CD4-positive, alpha-beta T cell treated with Interleukin-17A for 4 hours (primary cell): ENCODE measurements around the gene KRT20.
"Not testable (repeated sequence)": the region's sequence is repeated elsewhere in the genome, so short reads cannot be mapped to it uniquely, and the experiment has no call there.

Source experiments
- DNase-seq: peaks from one replicate; pipeline ENCODE4 v3.0.0-alpha.2; 2020; ENCODE audit warnings: mixed read lengths

Gene KRT20

DNA sequence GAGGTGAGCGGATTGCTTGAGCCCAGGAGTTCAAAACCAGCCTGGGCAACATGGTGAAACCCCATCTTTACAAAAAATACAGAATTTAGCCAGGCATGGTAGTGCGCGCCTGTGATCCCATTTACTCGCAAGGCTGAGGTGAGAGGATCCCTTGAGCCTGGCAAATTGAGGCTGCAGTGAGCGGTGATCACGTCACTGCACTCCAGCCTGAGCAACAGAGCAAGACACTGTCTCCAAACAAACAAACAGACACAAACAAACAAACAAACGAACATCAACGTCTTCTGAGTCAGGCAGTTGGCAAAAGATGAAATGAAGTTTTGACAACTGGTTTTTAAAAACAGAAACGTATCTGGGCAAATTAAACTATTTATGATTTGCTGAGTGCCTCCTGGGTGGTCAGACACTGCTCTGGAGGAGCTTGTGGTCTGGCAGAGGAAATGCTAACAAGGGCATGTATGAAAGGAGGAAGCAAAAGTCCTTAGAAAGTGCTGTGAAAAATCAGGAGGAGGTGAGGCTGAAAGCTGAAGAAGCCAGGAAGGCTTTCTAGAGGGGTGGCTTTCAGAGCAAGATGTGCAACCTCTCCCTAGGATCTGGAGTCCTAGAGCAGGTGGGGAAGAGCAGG lies 10.2 kb upstream of the KRT20 start:
- no peak for DNase-seq

DNA sequence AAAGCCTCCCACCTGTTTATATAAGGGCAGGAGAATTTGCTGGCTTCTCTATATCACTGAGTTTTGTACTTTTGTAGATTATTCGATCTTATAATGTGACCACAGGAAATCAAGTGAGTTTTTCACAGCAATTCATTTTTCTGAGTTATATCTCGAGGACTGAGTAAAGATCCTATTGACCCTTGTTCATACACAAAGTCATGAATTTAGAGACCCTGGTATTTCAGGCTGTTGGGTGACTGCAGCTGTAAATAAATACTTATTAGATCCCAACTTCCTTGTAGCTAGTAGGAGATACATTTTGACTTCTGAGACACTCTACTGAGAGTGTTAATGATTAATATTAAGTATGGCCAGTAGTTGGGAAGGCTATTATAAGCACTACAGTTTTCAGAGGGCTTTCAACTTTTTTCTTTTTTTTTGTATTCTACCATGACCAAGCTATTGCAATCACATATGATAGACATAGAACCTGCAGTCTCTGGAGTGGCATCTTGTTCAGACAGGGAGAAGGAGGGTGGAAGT lies 3.2 kb upstream of the KRT20 start:
- no peak for DNase-seq

DNA sequence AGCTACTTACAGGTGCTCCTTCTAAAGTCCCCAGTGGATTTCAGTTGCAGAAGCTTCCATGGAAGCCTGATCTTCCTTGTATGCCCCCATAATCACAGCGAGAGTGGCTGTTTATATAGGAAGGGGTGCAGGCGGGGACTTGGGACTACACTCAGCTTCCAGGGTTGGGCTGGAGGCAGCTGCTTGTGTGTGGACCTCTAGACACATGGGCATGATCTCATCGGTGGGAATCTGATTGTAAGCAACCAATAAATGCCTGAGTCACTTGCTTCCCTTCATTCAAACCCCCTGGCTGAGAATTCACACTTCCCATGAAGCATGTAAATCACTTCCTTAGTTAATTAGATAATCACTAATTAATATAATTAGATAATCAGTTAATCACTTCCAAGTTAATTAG lies 1.0 kb upstream of the KRT20 start:
- DNase-seq: no peak

DNA sequence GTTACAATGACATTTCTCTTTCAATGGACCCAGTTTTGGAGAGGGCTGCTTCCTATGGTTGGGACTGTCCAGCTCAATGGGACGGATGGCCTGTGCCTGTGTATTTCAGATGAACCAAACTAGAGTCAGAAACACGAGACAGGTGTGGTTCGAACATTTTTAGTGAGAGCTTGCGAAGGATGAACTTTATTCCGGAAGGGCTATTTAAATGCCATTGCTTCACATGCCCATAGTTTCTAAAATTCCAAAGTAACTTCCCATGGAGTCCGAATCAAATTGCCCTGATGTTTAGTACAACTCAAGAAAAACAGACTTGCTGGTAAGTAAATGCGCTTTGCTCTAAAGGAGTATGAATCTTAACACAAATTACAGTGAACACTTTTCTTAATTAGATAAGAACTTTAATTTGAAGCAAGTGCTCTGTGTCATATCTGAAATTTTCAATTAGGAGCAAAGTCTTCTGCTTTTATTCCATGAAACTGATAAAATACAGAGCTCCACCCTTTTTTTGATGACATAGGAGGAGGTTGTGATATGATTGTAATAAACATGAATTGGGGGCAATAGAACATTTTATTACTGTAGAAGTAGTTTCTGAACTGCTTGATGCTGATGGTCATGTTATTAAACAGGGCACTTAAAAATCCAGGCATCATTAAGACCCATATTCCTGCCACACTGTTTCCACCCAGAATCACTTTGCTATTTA lies 1.3 kb downstream of the KRT20 start:
- DNase-seq: no peak

DNA sequence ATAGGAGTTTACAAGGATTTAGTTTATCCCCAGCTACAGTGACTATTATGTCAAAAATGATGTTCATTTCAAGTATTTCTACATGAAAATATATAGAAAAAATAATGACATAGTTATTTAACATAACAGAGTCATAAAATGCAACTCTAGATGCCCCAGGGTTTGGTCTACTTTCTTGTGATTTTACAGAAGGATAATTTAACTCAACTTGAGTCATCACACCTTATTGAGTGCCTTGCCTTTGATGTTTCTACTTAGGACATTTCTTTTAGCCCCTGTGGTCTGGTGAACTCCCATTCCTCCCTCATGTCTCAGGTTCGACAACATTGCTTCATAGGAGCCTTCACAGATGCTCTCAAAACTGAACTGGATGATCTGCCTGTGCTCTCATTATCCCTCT lies 2.0 kb downstream of the KRT20 start:
- no peak for DNase-seq

DNA sequence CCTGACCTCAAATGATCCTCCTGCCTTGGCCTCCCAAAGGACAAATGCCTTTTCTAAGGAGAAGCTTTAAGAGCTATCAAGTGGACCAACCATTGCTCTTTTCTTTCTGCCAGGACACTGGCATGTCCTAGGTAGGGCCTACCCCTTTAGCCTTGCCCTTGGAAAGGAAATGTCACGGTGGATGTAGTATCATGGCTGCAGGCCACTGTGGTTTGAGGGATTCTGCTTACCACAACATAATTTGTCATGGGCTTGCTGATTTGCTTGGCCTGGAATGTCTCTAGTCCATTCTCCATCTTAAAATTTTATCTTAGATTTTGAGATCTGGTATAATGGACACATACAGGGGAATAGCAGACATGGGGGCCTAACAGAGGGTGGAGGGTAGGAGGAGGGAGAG lies 6.0 kb downstream of the KRT20 start:
- DNase-seq: no peak

DNA sequence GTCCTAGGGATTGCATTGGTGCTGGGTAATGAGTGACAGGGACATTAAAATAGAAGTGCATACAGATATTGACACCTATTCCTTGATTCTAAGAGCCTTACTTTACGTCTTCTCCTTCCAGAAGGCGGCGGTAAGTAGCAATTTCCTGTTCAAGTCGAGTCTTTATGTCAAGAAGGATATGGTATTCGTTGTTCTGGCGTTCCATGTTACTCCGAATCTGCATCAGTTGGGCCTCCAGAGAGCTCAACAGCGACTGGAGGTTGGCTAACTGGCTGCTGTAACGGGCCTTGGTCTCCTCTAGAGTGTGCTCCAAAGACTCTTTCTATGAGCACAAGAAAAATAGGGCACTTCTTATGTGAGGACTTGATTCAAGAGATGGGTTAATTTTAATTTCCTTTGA lies 7.0 kb downstream of the KRT20 start:
- no peak for DNase-seq

DNA sequence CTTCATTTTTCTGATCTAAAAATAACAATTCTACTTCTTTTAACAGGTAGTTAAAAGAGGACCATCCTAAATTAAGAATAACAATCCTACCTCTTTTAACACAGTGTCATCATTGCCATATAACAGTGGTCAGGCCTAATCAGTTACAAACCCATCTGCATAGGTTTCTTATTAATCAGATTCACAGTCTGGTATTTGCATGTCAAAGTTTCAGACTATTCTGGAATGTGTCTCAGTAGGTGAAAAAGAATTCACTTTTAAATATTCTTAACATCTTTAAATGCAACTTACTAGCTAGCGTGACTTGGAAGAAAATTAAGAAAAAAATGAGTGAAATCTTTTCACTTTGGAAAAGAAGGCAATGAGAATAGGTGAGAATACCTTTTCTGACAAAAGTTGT lies 11.2 kb downstream of the KRT20 start:
- DNase-seq: no peak

DNA sequence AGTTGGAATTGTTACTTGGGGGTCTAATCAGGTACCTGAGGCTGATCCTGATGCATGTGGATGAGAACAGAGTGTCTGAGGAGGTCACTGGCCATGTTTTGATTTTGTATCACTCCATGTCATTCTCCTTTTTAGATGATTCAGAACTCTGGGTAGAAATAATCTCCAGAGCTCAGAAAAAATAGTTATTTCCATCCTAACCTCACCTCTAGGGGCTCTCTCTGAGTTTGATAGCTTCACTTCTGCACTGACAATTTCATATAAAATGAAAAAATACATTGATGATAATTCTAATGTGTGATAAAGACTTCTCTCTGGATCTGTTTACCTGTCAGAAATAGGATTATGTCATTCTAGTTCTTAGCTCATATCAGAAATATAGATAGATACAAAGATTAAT lies 11.8 kb downstream of the KRT20 start:
- DNase-seq: no peak

DNA sequence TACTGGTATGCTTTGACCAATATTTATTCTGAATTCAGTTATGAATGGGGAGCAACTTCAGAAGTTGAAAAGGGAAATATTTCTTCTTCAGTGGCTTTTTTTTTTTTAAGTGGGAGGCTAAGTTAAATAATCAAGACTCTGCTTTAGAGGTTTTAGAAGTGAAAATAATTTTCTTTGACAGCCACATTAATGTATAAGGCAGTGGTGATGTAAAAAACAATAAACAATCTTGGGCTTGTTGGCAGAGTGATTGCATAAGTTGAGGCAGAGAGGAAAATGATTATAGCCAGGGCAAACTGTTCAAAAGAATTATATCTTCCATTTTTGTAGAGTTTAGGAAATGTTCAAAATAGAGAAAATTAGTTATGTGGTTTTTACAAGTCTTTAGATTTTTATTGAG lies 12.6 kb downstream of the KRT20 start:
- no peak for DNase-seq

DNA sequence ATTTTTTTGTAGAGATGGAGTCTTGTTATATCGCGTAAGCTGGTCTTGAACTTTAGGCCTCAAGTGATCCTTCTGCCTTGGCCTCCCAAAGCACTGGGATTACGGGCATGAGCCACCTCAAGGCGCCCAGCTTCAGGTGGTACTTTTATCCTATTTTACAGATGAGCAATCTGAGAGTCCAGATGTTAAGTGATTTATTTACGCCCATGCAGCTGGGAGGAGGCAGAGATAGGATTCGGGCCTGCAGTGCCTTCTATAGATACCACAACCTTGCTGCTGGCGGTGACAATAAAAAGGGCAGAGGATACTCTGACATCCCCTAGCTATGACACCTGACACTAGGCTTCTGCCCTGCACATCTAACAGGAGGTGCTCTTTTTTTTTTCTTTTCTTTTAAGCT lies 13.7 kb downstream of the KRT20 start:
- no peak for DNase-seq

DNA sequence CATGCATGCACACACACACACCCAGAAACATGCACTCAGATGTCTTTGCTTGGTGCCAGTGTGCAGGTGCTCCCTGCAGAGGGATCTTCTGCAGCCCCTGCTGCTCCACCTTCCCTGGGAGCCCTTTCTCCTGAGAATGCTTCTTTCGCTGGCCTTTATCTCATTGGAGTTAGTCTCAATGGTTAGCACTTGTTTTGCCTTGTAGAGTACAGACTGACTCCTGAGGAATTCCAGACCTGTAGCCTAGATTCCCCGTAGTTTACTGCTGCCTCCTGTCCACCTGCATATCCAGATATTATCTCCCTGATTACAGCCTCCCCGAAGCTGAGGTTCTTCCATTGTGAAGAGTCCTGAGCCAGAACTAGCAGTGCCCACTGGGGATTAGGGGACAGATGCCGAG lies 14.9 kb downstream of the KRT20 start:
- no peak for DNase-seq

DNA sequence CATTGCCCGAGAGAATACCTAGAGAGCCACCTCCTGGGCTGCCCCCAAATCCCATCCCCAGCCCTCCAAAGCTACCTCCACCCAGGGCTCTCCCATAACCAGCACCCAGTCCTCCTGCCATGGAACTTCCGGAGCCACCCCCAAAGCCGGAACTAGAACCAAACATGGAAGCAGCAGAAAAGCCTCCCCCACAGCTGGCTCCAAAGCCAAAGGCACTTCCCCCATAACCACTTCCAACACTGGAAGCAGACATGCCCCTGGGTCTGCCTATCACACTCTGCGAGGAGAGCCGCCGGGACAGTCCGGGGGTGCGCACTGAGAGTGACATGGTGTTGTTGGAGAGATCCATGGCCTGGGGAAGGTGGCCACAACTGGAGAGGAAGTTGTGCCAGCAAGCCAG lies 18.2 kb downstream of the KRT20 start, which contains the start of gene KRT12:
KRT12 (minus strand) TSS at position 386 of the 400 bp plus-strand sequence; CDS start at position 349, 37 bp downstream.
- no peak for DNase-seq

DNA sequence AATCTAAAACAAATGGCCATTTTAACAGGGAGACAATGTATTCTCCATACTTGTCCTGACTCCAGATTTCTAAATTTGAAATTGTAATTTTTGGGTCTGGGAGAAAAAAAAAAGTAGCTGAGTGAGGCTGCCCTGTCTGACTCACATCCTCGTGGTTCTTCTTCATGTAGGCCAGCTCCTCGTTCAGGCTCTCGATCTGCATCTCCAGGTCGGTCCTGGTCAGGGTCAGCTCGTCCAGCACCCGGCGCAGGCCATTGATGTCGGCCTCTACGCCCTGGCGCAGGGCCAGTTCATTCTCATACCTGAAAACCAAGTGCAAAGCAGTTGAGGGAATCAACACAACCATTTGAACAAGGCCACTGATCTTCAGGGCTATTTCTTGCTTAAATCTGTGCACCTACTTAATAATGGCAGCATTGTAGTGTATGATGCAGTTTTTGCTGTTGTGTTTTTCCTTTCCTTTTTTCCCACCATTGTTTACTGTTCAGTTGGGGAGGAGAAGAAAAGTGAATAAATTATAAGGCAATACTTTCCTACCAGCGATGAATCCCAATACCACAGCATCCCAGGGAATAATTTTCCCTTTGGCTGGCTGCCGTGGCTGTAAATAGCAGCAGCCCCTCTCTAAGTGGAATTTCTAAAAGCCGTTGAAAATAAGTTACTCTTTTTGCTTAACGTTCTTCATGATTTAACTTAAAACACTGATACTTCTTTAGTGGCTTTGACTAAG lies 20.2 kb downstream of the KRT20 start:
- DNase-seq: no peak

DNA sequence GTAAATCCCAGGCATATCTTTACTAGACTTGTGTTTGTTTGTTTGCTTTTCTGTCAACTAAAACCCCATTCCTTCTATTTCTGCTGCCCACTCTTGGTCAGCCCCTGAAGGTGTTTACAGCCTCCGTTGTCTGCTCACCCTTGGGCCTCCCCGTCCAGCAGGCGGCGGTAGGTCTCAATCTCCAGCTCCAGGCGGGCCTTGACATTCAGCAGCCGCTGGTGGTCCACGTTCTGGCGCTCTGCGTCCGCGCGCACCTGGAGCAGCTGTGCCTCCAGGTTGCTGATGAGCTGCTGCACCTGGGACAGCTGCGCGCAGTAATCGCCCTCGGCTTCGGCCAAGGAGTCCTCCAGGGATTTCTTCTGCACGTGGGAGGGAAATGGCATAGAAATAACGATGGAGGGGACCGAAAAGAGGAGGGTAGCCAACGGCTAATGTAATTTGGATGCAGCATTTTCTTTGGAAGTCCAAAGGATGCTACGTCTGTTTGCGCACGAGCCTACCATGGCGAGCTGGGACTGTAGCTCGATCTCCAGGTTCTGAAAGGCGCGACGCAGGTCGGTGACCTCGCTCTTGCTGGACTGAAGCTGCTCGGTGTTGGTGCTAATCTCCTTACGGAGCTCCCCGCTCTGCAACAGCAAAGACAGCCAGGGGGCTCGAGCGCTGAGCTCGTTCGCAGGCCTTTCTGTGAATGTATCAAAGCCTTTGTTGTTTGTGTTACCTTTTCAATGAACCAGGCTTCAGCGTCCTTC lies 21.9 kb downstream of the KRT20 start:
- DNase-seq: peak; percentile 6

DNA sequence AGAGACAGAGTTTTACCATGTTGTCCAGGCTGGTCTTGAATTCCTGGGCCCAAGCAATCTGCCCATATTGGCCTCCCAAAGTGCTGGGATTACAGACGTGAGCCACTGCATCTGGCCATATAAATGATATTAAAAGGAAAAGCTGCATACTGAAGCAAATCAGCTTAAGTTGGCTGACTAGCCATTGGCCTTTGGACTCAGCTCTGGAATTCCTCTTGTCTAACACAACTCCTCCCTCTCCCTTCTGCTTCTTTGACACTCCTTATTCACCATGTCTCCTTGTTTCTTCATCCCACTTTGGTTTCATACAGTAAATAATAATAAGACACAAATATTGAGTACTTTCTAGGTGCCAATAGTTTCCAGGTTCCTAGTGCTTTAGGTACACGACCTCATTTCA lies 25.5 kb downstream of the KRT20 start:
- no peak for DNase-seq

DNA sequence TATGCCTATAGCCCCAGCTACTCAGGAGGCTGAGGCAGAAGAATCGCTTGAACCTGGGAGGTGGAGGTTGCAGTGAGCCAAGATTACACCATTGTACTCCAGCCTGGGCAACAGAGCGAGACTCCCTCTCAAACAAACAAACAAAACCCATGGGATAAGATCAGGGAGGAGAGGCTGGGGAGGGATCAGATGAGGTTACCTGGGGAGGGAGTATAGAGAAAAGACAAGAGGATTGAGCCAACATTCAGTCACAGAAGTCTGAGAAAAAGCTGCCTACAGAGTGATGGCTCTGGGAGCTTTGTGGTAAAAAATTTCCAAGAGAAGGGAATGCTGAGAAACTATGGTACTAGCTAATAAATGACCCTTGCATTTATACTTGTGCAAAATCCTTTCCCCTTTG lies 26.4 kb downstream of the KRT20 start:
- not testable (repeated sequence) for DNase-seq

DNA sequence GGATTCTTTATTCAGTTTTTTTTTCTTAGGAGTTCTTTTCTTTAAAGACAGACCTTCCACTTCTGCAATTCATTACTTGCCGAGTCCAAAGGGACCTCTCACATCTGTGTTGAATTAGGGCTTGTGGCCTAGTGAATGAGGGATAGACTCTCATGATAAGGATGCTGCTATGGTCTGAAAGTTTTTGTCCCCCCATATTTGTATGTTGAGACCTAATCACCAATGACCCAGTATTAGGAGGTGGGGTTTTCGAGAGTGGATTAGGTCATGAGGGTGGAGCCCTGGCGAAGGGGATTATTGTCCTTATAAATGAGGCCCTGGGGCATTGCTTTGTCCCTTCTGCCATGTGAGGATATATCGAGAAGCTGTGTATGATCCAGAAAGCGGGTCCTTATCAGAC lies 27.5 kb downstream of the KRT20 start:
- no peak for DNase-seq

DNA sequence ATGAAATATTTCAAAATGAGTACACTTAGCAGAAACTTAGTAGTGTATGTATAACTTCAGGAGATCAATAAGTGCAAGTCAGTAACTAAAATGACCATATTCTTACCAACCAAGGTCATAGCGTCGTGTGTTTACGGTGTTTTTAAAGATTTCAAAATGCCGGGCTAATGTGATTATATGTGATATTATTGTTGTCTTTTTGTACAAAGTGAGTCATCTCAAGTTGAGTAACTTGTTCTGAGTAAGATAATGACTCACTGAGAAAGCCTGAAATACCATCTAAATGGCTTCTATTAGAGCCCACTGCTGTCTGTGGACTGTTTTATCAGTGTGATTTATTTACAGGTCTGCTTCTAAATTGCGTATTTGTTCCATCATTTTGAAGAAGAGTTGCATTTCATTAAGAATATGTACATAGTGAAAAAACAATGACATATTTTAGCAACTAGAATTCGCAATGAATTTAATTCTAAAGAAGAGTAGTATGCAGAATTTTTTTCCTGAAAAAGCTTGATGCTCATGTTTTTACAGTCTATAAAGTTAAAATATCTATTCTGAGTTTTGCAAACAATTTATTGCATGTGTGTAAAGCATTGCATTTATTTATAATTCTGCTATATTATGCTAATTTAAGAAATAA lies 30.7 kb downstream of the KRT20 start:
- no peak for DNase-seq

DNA sequence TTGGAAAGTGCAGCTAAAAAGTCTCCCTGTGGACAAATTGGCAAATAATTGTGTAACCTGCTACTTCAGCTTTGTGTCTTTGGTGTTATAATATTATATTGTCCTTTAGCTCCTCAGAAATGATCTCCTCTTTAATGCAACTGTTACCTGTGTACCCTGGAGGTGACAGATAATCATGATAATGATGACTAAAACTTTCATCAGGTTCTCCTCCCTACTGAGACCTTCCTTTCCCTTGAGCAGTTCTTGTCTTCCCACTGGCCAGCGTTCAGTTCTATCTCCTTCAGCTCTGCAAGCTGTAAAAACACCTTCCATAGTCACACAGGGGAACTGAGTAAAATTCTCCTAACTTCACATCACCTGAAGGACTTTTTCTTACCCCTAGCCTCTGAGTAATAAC lies 32.7 kb downstream of the KRT20 start:
- DNase-seq: no peak

DNA sequence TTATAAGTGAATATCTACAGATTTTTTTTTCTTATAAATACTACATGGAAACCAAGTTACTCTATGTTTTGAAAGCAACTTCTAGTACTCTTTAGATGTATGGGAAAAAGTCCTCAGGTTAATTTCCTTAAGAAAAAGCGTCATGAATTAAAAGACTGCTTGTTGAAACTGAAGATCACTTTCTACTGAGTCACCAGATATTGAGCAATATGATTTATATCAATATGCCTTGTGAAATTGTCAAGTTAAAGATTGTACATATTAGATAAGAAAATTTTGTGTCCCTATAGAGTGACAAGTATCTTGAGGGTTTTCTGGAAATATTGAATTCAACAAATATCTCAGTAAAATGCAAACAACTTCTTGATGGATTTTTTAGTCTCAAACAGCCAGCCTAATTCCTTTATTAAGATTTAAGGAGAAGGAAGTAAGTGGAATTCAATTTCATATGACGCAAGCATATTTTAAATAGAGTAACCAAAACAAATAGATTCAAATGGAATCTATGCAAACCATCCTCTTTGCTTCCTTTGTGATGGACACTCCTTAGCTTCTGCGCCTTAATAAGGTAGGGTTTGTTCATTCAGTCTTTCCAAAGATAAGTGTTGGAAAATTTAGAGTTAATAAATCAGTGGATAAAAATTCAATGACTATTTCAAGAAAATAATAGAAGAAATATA lies 34.6 kb downstream of the KRT20 start:
- no peak for DNase-seq

DNA sequence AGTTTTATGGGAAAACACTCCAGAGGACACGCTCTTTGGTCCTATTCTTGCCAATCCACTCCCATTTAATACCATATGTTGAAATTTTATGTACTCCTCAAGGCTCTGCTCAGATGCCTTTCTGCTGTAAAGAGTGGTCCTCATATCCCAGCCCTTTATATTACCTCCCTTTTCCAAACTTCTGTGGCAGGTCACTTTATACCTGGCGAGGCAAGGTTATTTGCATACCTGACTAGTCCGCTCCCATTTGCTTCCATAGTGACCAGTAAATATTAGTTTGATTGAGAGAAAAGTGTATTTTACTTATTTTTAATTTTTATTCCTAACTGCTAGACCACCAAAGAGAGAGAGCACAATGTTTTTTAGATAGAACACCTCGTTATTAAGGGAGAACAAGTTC lies 35.3 kb downstream of the KRT20 start:
- DNase-seq: no peak
